ENCODE data around the gene TM4SF4.

Gene TM4SF4

GRCh38 chr3:149506540-149506939, 32.0 kb downstream of the TM4SF4 start:
- TF ChIP-seq TSHZ2 (CRISPR knock-in tag; IDR thresholded peaks at IDR 0.05) (no peak), ZFP3 (CRISPR knock-in tag; IDR thresholded peaks at IDR 0.05) (no peak), ZC3H10 (CRISPR knock-in tag; IDR thresholded peaks at IDR 0.05) (no peak), ESRRG (CRISPR knock-in tag; IDR thresholded peaks at IDR 0.05) (no peak)
- ATAC-seq: peak; percentile 28

GRCh38 chr3:149506965-149507364, 32.5 kb downstream of the TM4SF4 start:
- 0 out of 3 replicates have a peak, but pooled peaks have one; percentile 12 for ATAC-seq
- TF ChIP-seq PATZ1 (CRISPR knock-in tag; IDR thresholded peaks at IDR 0.05; ENCODE audit: borderline replicate concordance): no peak
- TF ChIP-seq POU6F1 (CRISPR knock-in tag; IDR thresholded peaks at IDR 0.05; ENCODE audit: borderline replicate concordance, low read depth): no peak
- TF ChIP-seq BACH2 (CRISPR knock-in tag; IDR thresholded peaks at IDR 0.05; ENCODE audit: borderline replicate concordance): no peak
- TF ChIP-seq ZC3H10 (CRISPR knock-in tag; IDR thresholded peaks at IDR 0.05): no peak
- TF ChIP-seq TCF4 (CRISPR knock-in tag; IDR thresholded peaks at IDR 0.05; ENCODE audit: borderline replicate concordance): no peak

GRCh38 chr3:149507491-149508324, 33.2 kb downstream of the TM4SF4 start:
- ATAC-seq: peak; percentile 13; the same call in 2 of the 3 replicates
- TF ChIP-seq CSRNP3 (CRISPR knock-in tag; IDR thresholded peaks at IDR 0.05) (no peak), CSDC2 (CRISPR knock-in tag; IDR thresholded peaks at IDR 0.05) (no peak), TOX (CRISPR knock-in tag; IDR thresholded peaks at IDR 0.05; ENCODE audit: borderline replicate concordance) (no peak), BACH2 (CRISPR knock-in tag; IDR thresholded peaks at IDR 0.05; ENCODE audit: borderline replicate concordance) (no peak), PATZ1 (CRISPR knock-in tag; IDR thresholded peaks at IDR 0.05; ENCODE audit: borderline replicate concordance) (no peak), ZFP30 (CRISPR knock-in tag; IDR thresholded peaks at IDR 0.05) (no peak), ZNF70 (CRISPR knock-in tag; IDR thresholded peaks at IDR 0.05) (no peak), OSR1 (CRISPR knock-in tag; IDR thresholded peaks at IDR 0.05) (no peak), TCF4 (CRISPR knock-in tag; IDR thresholded peaks at IDR 0.05; ENCODE audit: borderline replicate concordance) (no peak), ZFP3 (CRISPR knock-in tag; IDR thresholded peaks at IDR 0.05) (no peak), ZNF565 (CRISPR knock-in tag; conservative IDR thresholded peaks at IDR 0.05; ENCODE audit: low read depth) (no peak), TSHZ2 (CRISPR knock-in tag; IDR thresholded peaks at IDR 0.05) (no peak), GLIS3 (CRISPR knock-in tag; IDR thresholded peaks at IDR 0.05) (no peak), RARB (CRISPR knock-in tag; IDR thresholded peaks at IDR 0.05) (no peak)
